ENCODE data around the gene IPO4.
"Not testable (repeated sequence)": the region's sequence is repeated elsewhere in the genome, so short reads cannot be mapped to it uniquely, and the experiment has no call there.

IPO4 gene

GRCh38 chr14:24207625-24208024, 19.0 kb upstream of the IPO4 start:
- DNase-seq (ENCODE audit: extremely low spot score) = no peak
- ChIA-PET POLR2A (interaction anchor here (0.6 to 0.7 kb wide), 2 partner anchors 64 to 136 kb away, joined by 3 read pairs; partner anchors contain the start of genes CPNE6 and RABGGTA), CTCF (interaction anchor here (0.6 to 2.4 kb wide), 4 partner anchors 8 to 46 kb away, joined by 3 to 17 read pairs (median 4); partner anchors contain the start of genes IRF9, MDP1 and TM9SF1)
- no peak for TF ChIP-seq CTCF (IDR thresholded peaks at IDR 0.05; ENCODE audit: control extremely low read depth, extremely low read depth, low read depth, missing control alignments)

GRCh38 chr14:24207104-24207551, 18.5 kb upstream of the IPO4 start:
- no peak for TF ChIP-seq CTCF (IDR thresholded peaks at IDR 0.05; ENCODE audit: control extremely low read depth, extremely low read depth, low read depth, missing control alignments)
- no peak for DNase-seq (ENCODE audit: extremely low spot score)
- ChIA-PET POLR2A (interaction anchor here (0.7 to 1.4 kb wide), 2 partner anchors 12 to 64 kb away, joined by 3 to 5 read pairs; partner anchors contain the start of genes RABGGTA and TM9SF1), CTCF (interaction anchor here (0.9 to 2.4 kb wide), 4 partner anchors 8 to 69 kb away, joined by 3 to 17 read pairs (median 4); partner anchors contain the start of genes IRF9, MDP1 and TM9SF1)

DNA sequence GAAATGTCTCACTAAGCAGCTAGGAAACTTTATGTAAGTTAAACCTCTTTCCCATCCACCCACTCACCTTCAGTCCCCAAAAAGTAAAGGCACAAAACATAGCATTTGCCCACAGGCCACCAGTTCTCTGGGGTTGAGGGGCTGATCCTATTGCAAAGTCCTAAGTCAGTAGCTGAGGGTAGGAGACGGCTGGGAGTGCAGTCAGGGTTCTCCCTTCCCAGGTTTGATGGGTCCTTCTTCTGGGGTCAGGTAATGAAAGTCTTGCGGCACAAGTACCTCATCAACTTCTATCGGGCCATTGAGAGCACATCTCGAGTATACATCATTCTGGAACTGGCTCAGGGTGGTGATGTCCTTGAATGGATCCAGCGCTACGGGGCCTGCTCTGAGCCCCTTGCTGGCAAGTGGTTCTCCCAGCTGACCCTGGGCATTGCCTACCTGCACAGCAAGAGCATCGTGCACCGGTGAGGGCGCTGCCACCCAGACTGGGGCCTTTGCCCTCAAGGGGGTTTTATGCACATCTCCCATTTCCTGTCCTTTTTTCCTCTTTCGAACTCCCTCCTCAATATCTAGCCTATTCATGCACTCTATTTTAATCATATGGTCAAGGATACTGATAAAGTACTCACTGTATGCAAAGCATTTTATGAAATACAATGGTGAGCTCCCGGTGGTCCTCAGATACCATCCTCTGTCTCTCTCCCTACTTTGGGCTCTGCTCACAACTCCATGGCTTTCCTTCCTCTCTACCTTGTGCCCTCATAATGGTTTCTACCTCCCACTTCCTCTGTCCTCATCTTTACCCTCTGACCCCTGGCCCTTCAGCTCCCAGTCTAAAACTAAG, 17.9 kb upstream of the IPO4 start:
- ChIA-PET CTCF (interaction anchor here (0.9 to 2.4 kb wide), 5 partner anchors 9 to 68 kb away, joined by 3 to 17 read pairs (median 3); partner anchors contain the start of genes IRF9, MDP1 and TM9SF1), POLR2A (interaction anchor here (0.7 to 1.4 kb wide), 2 partner anchors 11 to 65 kb away, joined by 3 to 5 read pairs; partner anchors contain the start of genes RABGGTA and TM9SF1)
- TF ChIP-seq CTCF (IDR thresholded peaks at IDR 0.05; ENCODE audit: control extremely low read depth, extremely low read depth, low read depth, missing control alignments) = no peak
- DNase-seq (ENCODE audit: extremely low spot score) = no peak

GRCh38 chr14:24204163-24205146, 15.8 kb upstream of the IPO4 start:
- CTCF ChIA-PET = interaction anchor here (1.1 to 1.8 kb wide), 3 partner anchors 10 to 104 kb away, joined by 3 to 5 read pairs (median 4); partner anchors contain the start of gene CIDEB
- POLR2A ChIA-PET = no interaction called here
- DNase-seq (ENCODE audit: extremely low spot score) = no peak

DNA sequence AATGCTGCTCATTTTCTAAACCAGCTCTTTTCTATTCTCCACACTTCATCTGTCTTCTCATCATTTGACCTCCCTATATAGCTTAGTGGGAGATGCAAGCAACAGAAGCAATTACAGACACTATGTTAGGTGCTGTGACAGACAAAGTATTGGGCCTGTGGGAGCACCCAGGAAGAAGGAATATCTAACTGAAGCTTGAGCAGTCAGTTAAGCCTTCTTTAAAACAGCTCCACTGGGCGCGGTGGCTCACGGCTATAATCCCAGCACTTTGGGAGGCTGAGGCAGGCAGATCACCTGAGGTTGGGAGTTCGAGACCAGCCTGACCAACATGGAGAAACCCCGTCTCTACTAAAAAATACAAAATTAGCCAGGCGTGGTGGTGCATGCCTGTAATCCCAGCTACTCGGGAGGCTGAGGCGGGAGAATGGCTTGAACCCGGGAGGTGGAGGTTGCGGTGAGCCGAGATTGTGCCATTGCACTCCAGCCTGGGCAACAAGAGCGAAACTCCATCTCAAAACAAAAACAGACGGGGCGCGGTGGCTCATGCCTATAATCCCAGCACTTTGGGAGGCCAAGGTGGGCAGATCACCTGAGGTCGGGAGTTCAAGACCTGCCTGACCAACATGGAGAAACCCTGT, 14.8 kb upstream of the IPO4 start:
- CTCF ChIA-PET = interaction anchor here (1.6 to 1.8 kb wide), 2 partner anchors 11 to 105 kb away, joined by 4 to 5 read pairs; partner anchors contain the start of gene CIDEB
- POLR2A ChIA-PET; DNase-seq (ENCODE audit: extremely low spot score): not testable (repeated sequence)

More at GRCh38 chr14:24204163-24205146, 15.8 kb upstream of the IPO4 start:
- no peak for TF ChIP-seq CTCF (IDR thresholded peaks at IDR 0.05; ENCODE audit: control extremely low read depth, extremely low read depth, low read depth, missing control alignments)

- CTCF ChIA-PET; POLR2A ChIA-PET; DNase-seq (ENCODE audit: extremely low spot score): not testable (repeated sequence)
Observed at GRCh38 chr14:24202538-24202937, 13.9 kb upstream of the IPO4 start.

All from GM10248 (cell line).